MM.1S (cell line): ENCODE data around the gene TBC1D16.
A peak's percentile ranks its signal among the peaks of the same experiment; 100 is the strongest.

ENCODE experiments used
- DNase-seq: peaks from one replicate; pipeline ENCODE4 v3.0.0-alpha.2; 2015
- H2AFZ ChIP-seq: fragments of 300-600 bp; sonication (generic); 2 replicates; pipeline ENCODE4 v1.6.0; 2016; ENCODE audit warnings: antibody characterized with exemption, low read length
- H3F3A ChIP-seq: fragments of 300-600 bp; sonication (generic); 2 replicates; pipeline ENCODE4 v1.6.1; 2016; ENCODE audit warnings: mild to moderate bottlenecking, antibody characterized with exemption, low read length, moderate library complexity, mixed read lengths; ENCODE audit not compliant: insufficient read depth
- H3K27ac ChIP-seq: fragments of 300-600 bp; sonication (generic); 2 replicates; pipeline ENCODE4 v1.5.1; 2016; ENCODE audit warnings: mild to moderate bottlenecking, low read length
- H3K27me3 ChIP-seq: fragments of 300-600 bp; sonication (generic); replicated peaks from 2 replicates; pipeline ENCODE4 v1.6.0; 2016; ENCODE audit warnings: low read length; ENCODE audit not compliant: insufficient read depth
- H3K36me3 ChIP-seq: fragments of 300-600 bp; sonication (generic); replicated peaks from 2 replicates; pipeline ENCODE4 v1.6.1; 2016; ENCODE audit warnings: mild to moderate bottlenecking, low read length, mixed read lengths; ENCODE audit not compliant: insufficient read depth
- H3K4me1 ChIP-seq: fragments of 300-600 bp; sonication (generic); 2 replicates; pipeline ENCODE4 v1.6.1; 2016; ENCODE audit warnings: low read length, mixed read lengths
- H3K4me2 ChIP-seq: fragments of 300-600 bp; sonication (generic); 2 replicates; pipeline ENCODE4 v1.6.0; 2016; ENCODE audit warnings: low read depth, low read length
- H3K4me3 ChIP-seq: fragments of 300-600 bp; sonication (generic); 2 replicates; pipeline ENCODE4 v1.5.1; 2016; ENCODE audit warnings: low read length, mixed read lengths
- H3K79me2 ChIP-seq: fragments of 300-600 bp; sonication (generic); 2 replicates; pipeline ENCODE4 v1.6.1; 2016; ENCODE audit warnings: mixed run types, low read length, mixed read lengths
- H3K9ac ChIP-seq: fragments of 300-600 bp; sonication (generic); 2 replicates; pipeline ENCODE4 v1.6.1; 2016; ENCODE audit warnings: low read length, mixed read lengths
- H3K9me2 ChIP-seq: fragments of 300-600 bp; sonication (generic); replicated peaks from 2 replicates; pipeline ENCODE4 v1.6.1; 2016; ENCODE audit warnings: mild to moderate bottlenecking, low read length, mixed read lengths; ENCODE audit not compliant: insufficient read depth
- H3K9me3 ChIP-seq: fragments of 300-600 bp; sonication (generic); replicated peaks from 2 replicates; pipeline ENCODE4 v1.6.1; 2016; ENCODE audit warnings: mild to moderate bottlenecking, low read length, mixed read lengths; ENCODE audit not compliant: insufficient read depth
- H4K20me1 ChIP-seq: fragments of 300-600 bp; sonication (generic); 2 replicates; pipeline ENCODE4 v1.6.1; 2016; ENCODE audit warnings: mild to moderate bottlenecking, low read length, moderate library complexity, mixed read lengths; ENCODE audit not compliant: insufficient read depth
- EZH2 ChIP-seq: fragments of 300-600 bp; sonication (generic); optimal IDR thresholded peaks from 2 replicates; pipeline ENCODE3; 2017; ENCODE audit warnings: low read depth, mild to moderate bottlenecking, antibody characterized with exemption, low read length, mixed read lengths
- EZH2phosphoT487 ChIP-seq: fragments of 300-600 bp; sonication (generic); IDR thresholded peaks from 2 replicates; pipeline ENCODE4 v1.6.1; 2018; ENCODE audit warnings: antibody characterized with exemption, low read length
- TF ChIP-seq, protein P1 (sequence below): fragments of 300-600 bp; sonication (generic); IDR thresholded peaks from 2 replicates; pipeline ENCODE4 v1.5.1; 2016; ENCODE audit warnings: antibody characterized with exemption, low read length, mixed read lengths

Gene TBC1D16

DNA sequence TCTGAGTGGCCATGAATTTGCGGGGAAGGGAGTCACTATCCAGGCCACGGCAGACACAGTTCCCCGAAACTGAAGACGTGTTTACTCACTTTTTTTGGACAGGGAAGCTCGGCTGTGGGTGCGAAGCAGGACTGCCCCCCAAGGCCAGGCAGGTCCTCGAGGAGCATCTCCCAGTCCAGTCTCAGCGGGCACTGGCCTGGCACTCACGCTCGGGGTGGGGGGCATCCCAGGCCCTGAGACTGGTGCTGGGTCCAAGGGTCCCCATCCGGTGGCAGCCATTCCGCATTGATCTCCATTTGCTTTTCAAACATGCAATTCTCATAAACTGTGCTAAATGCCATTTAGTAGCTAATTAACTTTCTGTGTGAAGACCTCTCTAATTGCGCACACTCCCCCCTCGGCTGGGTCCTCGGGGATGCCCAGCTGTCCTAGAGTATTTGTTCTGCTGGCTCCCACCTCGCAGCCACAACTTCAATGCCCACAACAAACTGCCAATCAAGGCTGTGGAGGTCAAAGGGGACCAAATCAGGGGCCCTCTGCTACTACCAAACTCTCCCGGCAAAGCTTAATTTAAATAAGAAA, 50.2 kb downstream of the TBC1D16 start:
- Histone ChIP-seq H4K20me1 (no peaks in the 10 kb centered on the region; the same call in 1 of the 2 replicates), H3K79me2 (no peaks in the 10 kb centered on the region), H3K4me1 (peaks cover 3% of the 10 kb centered on the region; the same call in 1 of the 2 replicates), H3K9me3 (no peaks in the 10 kb centered on the region), H3K9ac (no peak overlapping the region), H3K27me3 (peaks cover 97% of the 10 kb centered on the region), H2AFZ (no peak overlapping the region), H3K4me3 (no peak overlapping the region), H3K27ac (no peak overlapping the region), H3K9me2 (no peaks in the 10 kb centered on the region), H3F3A (no peaks in the 10 kb centered on the region), H3K36me3 (no peaks in the 10 kb centered on the region), H3K4me2 (no peak overlapping the region)
- DNase-seq: no peak
- no peak for TF ChIP-seq EZH2phosphoT487
- TF ChIP-seq EZH2: peak; percentile 29

DNA sequence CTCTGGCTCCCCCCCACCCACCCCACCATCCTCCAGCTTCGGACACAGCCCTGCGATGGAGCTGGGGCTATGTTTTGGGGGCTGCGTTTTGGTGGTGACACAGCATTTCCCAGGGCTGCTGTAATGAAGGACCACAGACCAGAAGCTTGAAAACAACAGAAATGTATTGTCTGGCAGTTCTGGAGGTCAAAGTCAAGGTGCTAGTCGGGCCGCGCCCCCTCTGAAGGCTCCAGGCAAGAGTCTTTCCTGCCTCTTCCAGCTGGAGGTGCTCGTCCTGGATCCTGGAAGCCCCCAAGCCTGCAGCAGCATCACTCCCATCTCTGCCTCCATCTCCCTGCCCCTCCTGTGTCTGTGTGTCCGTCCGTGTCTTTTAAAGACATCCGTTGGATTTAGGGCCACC, 50.8 kb downstream of the TBC1D16 start:
- peaks cover 3% of the 10 kb centered on the region; the same call in 1 of the 2 replicates for H3K4me1 ChIP-seq
- peaks cover 97% of the 10 kb centered on the region for H3K27me3 ChIP-seq
- no peak for DNase-seq
- no peaks in the 10 kb centered on the region for H3K9me2 ChIP-seq
- H3K9me3 ChIP-seq: no peaks in the 10 kb centered on the region
- no peaks in the 10 kb centered on the region for H3K36me3 ChIP-seq
- H3K4me3 ChIP-seq: no peak overlapping the region
- no peak overlapping the region for H3K9ac ChIP-seq
- no peak overlapping the region for H3K27ac ChIP-seq
- no peaks in the 10 kb centered on the region for H3K79me2 ChIP-seq
- H4K20me1 ChIP-seq: no peaks in the 10 kb centered on the region; the same call in 1 of the 2 replicates
- H2AFZ ChIP-seq: no peak overlapping the region
- H3F3A ChIP-seq: no peaks in the 10 kb centered on the region
- TF ChIP-seq EZH2: no peak
- no peak for TF ChIP-seq EZH2phosphoT487
- TF ChIP-seq, protein P1, sequence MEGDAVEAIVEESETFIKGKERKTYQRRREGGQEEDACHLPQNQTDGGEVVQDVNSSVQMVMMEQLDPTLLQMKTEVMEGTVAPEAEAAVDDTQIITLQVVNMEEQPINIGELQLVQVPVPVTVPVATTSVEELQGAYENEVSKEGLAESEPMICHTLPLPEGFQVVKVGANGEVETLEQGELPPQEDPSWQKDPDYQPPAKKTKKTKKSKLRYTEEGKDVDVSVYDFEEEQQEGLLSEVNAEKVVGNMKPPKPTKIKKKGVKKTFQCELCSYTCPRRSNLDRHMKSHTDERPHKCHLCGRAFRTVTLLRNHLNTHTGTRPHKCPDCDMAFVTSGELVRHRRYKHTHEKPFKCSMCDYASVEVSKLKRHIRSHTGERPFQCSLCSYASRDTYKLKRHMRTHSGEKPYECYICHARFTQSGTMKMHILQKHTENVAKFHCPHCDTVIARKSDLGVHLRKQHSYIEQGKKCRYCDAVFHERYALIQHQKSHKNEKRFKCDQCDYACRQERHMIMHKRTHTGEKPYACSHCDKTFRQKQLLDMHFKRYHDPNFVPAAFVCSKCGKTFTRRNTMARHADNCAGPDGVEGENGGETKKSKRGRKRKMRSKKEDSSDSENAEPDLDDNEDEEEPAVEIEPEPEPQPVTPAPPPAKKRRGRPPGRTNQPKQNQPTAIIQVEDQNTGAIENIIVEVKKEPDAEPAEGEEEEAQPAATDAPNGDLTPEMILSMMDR: no peak
- no peak overlapping the region for H3K4me2 ChIP-seq

DNA sequence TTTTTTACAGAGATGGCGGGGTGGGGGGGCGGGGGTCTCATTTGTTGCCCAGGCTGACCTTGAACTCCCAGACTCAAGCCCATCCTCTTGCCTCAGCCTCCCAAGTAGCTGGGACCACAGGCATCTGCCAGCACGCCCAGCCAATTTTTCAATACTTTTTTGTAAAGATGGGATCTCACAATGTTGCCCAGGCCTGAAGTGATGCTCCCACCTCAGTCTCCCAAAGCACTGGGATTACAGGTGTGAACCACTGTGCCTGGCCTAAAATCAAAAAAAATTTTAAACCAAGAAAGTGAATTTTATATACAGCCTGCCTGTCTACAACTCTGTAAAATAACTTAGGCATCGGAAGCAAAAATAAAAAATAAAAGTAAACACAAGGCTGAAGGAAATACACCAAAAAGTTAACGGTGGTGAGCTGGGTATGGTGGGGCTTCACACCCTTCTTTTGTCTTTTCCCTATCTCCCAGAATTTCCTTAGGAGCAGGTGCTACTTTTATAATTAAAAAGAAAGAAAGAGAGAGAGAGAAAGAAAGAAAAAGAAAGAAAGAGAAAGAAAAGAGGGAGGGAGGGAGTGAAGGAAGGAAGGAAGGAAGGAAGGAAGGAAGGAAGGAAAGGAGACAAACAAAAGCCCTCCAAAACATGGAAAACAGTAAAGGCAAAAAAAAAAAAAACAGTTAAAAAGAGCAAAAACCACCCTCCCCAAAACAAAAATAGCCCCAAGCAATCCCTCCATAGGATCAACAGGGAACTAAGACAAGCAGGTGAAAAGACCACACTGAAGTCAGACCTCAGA, 51.4 kb downstream of the TBC1D16 start:
- no peaks in the 10 kb centered on the region for H3K79me2 ChIP-seq
- H3K27me3 ChIP-seq: peaks cover 97% of the 10 kb centered on the region
- TF ChIP-seq, protein P1: no peak
- TF ChIP-seq EZH2phosphoT487 (no peak), EZH2 (no peak)
- H2AFZ ChIP-seq: no peak overlapping the region
- H3K4me1 ChIP-seq: peaks cover 3% of the 10 kb centered on the region; the same call in 1 of the 2 replicates
- H3K4me2 ChIP-seq: no peak overlapping the region
- no peak overlapping the region for H3K9ac ChIP-seq
- H3K4me3 ChIP-seq: no peak overlapping the region
- no peaks in the 10 kb centered on the region for H3K9me2 ChIP-seq
- H3K9me3 ChIP-seq: no peaks in the 10 kb centered on the region
- H3K27ac ChIP-seq: no peak overlapping the region
- H3F3A ChIP-seq: no peaks in the 10 kb centered on the region
- H4K20me1 ChIP-seq: no peaks in the 10 kb centered on the region; the same call in 1 of the 2 replicates
- no peak for DNase-seq
- no peaks in the 10 kb centered on the region for H3K36me3 ChIP-seq

DNA sequence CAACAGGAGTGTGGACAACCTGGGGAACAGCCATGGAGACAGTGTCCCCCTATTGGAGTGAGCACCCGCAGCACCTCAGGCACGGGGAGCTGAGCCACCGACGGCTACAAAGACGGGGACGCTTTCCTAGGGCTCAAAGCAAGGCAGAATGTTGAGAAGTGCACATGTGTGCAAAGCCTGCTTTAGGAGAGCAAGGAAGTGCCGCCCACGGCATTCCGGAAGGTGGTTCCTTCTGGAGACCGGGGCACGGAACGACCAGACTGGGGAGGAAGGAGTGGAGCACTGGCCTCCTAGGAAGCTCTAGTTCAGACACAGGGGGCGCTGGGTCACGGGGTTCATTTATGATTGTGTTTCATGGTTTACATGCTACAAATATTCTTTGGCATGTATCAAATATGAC, 52.2 kb downstream of the TBC1D16 start:
- no peaks in the 10 kb centered on the region; the same call in 1 of the 2 replicates for H4K20me1 ChIP-seq
- no peak overlapping the region for H3K4me2 ChIP-seq
- H2AFZ ChIP-seq: no peak overlapping the region
- no peaks in the 10 kb centered on the region for H3K79me2 ChIP-seq
- TF ChIP-seq, protein P1: no peak
- TF ChIP-seq EZH2: no peak
- no peak for TF ChIP-seq EZH2phosphoT487
- H3K27ac ChIP-seq: no peak overlapping the region
- DNase-seq: no peak
- no peaks in the 10 kb centered on the region for H3K9me2 ChIP-seq
- H3K36me3 ChIP-seq: no peaks in the 10 kb centered on the region
- no peaks in the 10 kb centered on the region for H3F3A ChIP-seq
- H3K4me3 ChIP-seq: no peak overlapping the region
- H3K9me3 ChIP-seq: no peaks in the 10 kb centered on the region
- H3K4me1 ChIP-seq: peaks cover 3% of the 10 kb centered on the region; the same call in 1 of the 2 replicates
- H3K27me3 ChIP-seq: peaks cover 97% of the 10 kb centered on the region
- H3K9ac ChIP-seq: no peak overlapping the region
